ENCODE results near the gene MRPS22. TPM values are rescaled to one million over a fixed set of nuclear protein-coding genes. Genes with fewer than 3 reads are reported as not detected.

The MRPS22 gene
- total and polyA plus RNA-seq, 2 of the 8 experiments (the other 6 are each of a cell fraction or from before 2014, with no cell fraction given): 28.3 to 45.8 TPM

GRCh38 chr3:139346771-139347170, 3.0 kb downstream of the MRPS22 start (continued):
- TF ChIP-seq SP4 (IDR thresholded peaks at IDR 0.05; ENCODE audit: low read length) (no peak), KDM1A (IDR thresholded peaks at IDR 0.05; ENCODE audit: borderline replicate concordance, low read length) (no peak), RAD21 (IDR thresholded peaks at IDR 0.05 in 1 of 2, conservative IDR thresholded peaks at IDR 0.05 in 1 of 2; ENCODE audit: low read depth in 2 of 2, low read length in 2 of 2) (no peak), CBX8 (IDR thresholded peaks at IDR 0.05; ENCODE audit: borderline replicate concordance, low read depth, low read length) (no peak)

Measured in H1 (cell line).